Measurements from ENCODE around the gene KCNAB1.
"Not testable (repeated sequence)": the region's sequence is repeated elsewhere in the genome, so short reads cannot be mapped to it uniquely, and the experiment has no call there.

Gene KCNAB1

GRCh38 chr3:156176048-156176447 is 55.7 kb downstream of the KCNAB1 start:
- no peak for DNase-seq (ENCODE audit: low spot score)

GRCh38 chr3:156176629-156177210 is 56.3 kb downstream of the KCNAB1 start:
- no peak for DNase-seq (ENCODE audit: low spot score)

GRCh38 chr3:156180077-156180476 is 59.7 kb downstream of the KCNAB1 start:
- no peak for DNase-seq (ENCODE audit: low spot score)

- DNase-seq (ENCODE audit: low spot score): no peak
Observed at GRCh38 chr3:156181509-156181908, 61.1 kb downstream of the KCNAB1 start.

- no peak for DNase-seq (ENCODE audit: low spot score)
Observed at GRCh38 chr3:156183396-156183795, 63.0 kb downstream of the KCNAB1 start.

- DNase-seq (ENCODE audit: low spot score): no peak
Observed at GRCh38 chr3:156184156-156184555, 63.8 kb downstream of the KCNAB1 start.

GRCh38 chr3:156187146-156187769 is 66.9 kb downstream of the KCNAB1 start:
- no peak for DNase-seq (ENCODE audit: low spot score)

GRCh38 chr3:156188757-156189156 is 68.4 kb downstream of the KCNAB1 start:
- no peak for DNase-seq (ENCODE audit: low spot score)

GRCh38 chr3:156189927-156190326 is 69.5 kb downstream of the KCNAB1 start:
- DNase-seq (ENCODE audit: low spot score): no peak

GRCh38 chr3:156194945-156195344 is 74.6 kb downstream of the KCNAB1 start:
- not testable (repeated sequence) for DNase-seq (ENCODE audit: low spot score)

- not testable (repeated sequence) for DNase-seq (ENCODE audit: low spot score)
Observed at GRCh38 chr3:156197152-156197551, 76.8 kb downstream of the KCNAB1 start.

GRCh38 chr3:156201411-156202405 is 81.3 kb downstream of the KCNAB1 start:
- no peak for DNase-seq (ENCODE audit: low spot score)

GRCh38 chr3:156206157-156206556 is 85.8 kb downstream of the KCNAB1 start:
- no peak for DNase-seq (ENCODE audit: low spot score)

GRCh38 chr3:156207802-156208685 is 87.7 kb downstream of the KCNAB1 start:
- DNase-seq (ENCODE audit: low spot score): no peak

- DNase-seq (ENCODE audit: low spot score): no peak
Observed at GRCh38 chr3:156209631-156210335, 89.4 kb downstream of the KCNAB1 start.

GRCh38 chr3:156211583-156211982 is 91.2 kb downstream of the KCNAB1 start:
- DNase-seq (ENCODE audit: low spot score): no peak

GRCh38 chr3:156214676-156215075 is 94.3 kb downstream of the KCNAB1 start:
- no peak for DNase-seq (ENCODE audit: low spot score)

GRCh38 chr3:156215751-156216150 is 95.4 kb downstream of the KCNAB1 start:
- no peak for DNase-seq (ENCODE audit: low spot score)

GRCh38 chr3:156216216-156216615 is 95.8 kb downstream of the KCNAB1 start:
- no peak for DNase-seq (ENCODE audit: low spot score)

GRCh38 chr3:156216852-156217251 is 96.5 kb downstream of the KCNAB1 start:
- DNase-seq (ENCODE audit: low spot score): no peak

- no peak for DNase-seq (ENCODE audit: low spot score)
Observed at GRCh38 chr3:156217674-156218352, 97.4 kb downstream of the KCNAB1 start.

Measured in CD4-positive, alpha-beta T cell treated with Interleukin-15 for 4 hours (primary cell).